Tibial nerve (tissue), 4 donors: ENCODE results near the gene SCPEP1.

Experiments used
- CTCF ChIP-seq, 5 experiments: fragments of 200-600 bp in 3 of 5; fragments of 450-650 bp in 2 of 5; sonication (generic) in 3 of 5; IDR thresholded peaks; one replicate each; pipeline ENCODE4 v1.5.1; 2016 to 2019; ENCODE audit warnings: antibody characterized with exemption in 5 of 5, mild to moderate bottlenecking in 3 of 5, moderate library complexity in 2 of 5
- EP300 ChIP-seq, 2 donors: sonication (generic); formaldehyde crosslinking; IDR thresholded peaks; one replicate each; pipeline ENCODE4 v1.6.1; 2017; ENCODE audit warnings: antibody characterized with exemption in 2 of 2, mild to moderate bottlenecking in 1 of 2
- POLR2A ChIP-seq, 2 donors: fragments of 450-650 bp; IDR thresholded peaks; one replicate each; pipeline ENCODE4 v1.6.1; 2017; ENCODE audit warnings: antibody characterized with exemption in 2 of 2, mild to moderate bottlenecking in 2 of 2, moderate library complexity in 2 of 2

DNA sequence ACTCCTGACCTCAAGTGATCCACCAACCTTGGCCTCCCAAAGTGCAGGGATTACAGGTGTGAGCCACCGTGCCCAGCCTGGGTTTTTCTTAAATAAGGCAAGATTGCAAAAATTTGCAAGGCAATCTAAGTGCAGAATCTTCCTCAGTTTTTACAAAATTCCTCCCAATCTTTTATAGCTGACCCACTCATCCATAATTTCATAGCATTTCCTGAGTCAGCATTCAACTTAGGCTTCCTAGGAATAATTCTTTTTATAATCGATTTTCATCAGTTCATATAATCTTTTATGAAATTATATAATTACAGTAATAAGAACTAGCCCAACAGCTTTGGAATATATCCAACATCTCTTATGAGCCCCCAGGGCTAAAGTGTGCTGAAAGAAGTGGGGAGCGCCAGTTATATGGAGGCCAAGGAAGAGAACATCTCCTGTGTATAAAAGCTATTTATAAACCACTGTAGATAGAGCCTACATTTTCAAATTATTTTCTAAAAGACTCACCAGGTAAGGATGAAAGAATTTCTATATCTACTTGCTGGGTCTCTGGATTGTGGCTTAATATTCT lies 31.9 kb upstream of the SCPEP1 start:
- no peak for TF ChIP-seq CTCF (IDR thresholded peaks at IDR 0.05)
- TF ChIP-seq EP300 (IDR thresholded peaks at IDR 0.05) = no peak
- TF ChIP-seq POLR2A (IDR thresholded peaks at IDR 0.05) = no peak
